B cell (primary cell): ENCODE measurements around the gene RASSF3. TPM values are rescaled to one million over a fixed set of nuclear protein-coding genes. Genes with fewer than 3 reads are reported as not detected.

Source experiments
- ATAC-seq: fragments of 200-7000 bp; cut with Tn5 transposase; one replicate; pipeline ENCODE4 v1.10.0; 2021; ENCODE audit warnings: low read depth, mild to moderate bottlenecking, moderate number of reproducible peaks, moderate library complexity
- CTCF ChIA-PET: fragments of 350-600 bp; sonication (Branson Sonifier 250); formaldehyde crosslinking; loops from one replicate; lab custom pipeline; 2021; ENCODE audit warnings: antibody characterized with exemption, inconsistent platforms; lab: Charles Lee
- POLR2A ChIA-PET: fragments of 350-600 bp; sonication (Branson Sonifier 250); formaldehyde crosslinking; loops from one replicate; lab custom pipeline; 2021; ENCODE audit warnings: antibody characterized with exemption; lab: Charles Lee
- DNase-seq: peaks from one replicate; pipeline ENCODE4 v3.0.0; 2013
- H2AFZ ChIP-seq: 2 replicates; pipeline ENCODE4 v1.6.1; 2012; ENCODE audit warnings: mild to moderate bottlenecking, low read depth, low read length; ENCODE audit not compliant: insufficient read depth, poor library complexity, severe bottlenecking
- H3K27ac ChIP-seq, 2 donors: 1 replicate in 1 of 2; 2 replicates in 1 of 2; pipeline ENCODE4 v1.5.1; 2012 to 2013; ENCODE audit warnings: low read length in 2 of 2, mild to moderate bottlenecking in 2 of 2, moderate library complexity in 1 of 2
- H3K27me3 ChIP-seq, 4 experiments: fragments of 200-600 bp in 1 of 4; sonication (generic) in 1 of 4; replicated peaks in 1 of 4; 1 replicate in 2 of 4; 2 replicates in 2 of 4; pipeline versions ENCODE4 v1.6.1 to v1.7.0; 2013 to 2016; ENCODE audit warnings: low read length in 3 of 4, mild to moderate bottlenecking in 2 of 4, mixed read lengths in 1 of 4, moderate library complexity in 1 of 4; ENCODE audit not compliant: insufficient read depth in 4 of 4, control insufficient read depth in 3 of 4; ENCODE audit errors: control extremely low read depth in 1 of 4
- H3K36me3 ChIP-seq, 2 experiments: replicated peaks in 1 of 2; 1 replicate in 1 of 2; 2 replicates in 1 of 2; pipeline versions ENCODE4 v1.6.1 to v1.7.1; 2013; ENCODE audit warnings: low read length in 1 of 2; ENCODE audit not compliant: insufficient read depth in 2 of 2, control insufficient read depth in 1 of 2; ENCODE audit errors: control extremely low read depth in 1 of 2, extremely low read depth in 1 of 2
- H3K4me1 ChIP-seq, 2 donors: fragments of 200-600 bp in 1 of 2; sonication (generic) in 1 of 2; 1 replicate in 1 of 2; 2 replicates in 1 of 2; pipeline versions ENCODE4 v1.5.1 to v1.6.1; 2013 to 2017; ENCODE audit warnings: low read length in 2 of 2; ENCODE audit not compliant: control insufficient read depth in 2 of 2, insufficient read depth in 2 of 2
- H3K4me2 ChIP-seq: replicated peaks from 2 replicates; pipeline ENCODE3; 2012; ENCODE audit warnings: mild to moderate bottlenecking, low read depth, low read length; ENCODE audit not compliant: poor library complexity, severe bottlenecking
- H3K4me3 ChIP-seq, 5 experiments: fragments of 200-600 bp in 1 of 5; sonication (generic) in 1 of 5; 1 replicate in 3 of 5; 2 replicates in 2 of 5; pipeline versions ENCODE4 v1.5.1 to v1.7.0; 2011 to 2016; ENCODE audit warnings: low read length in 4 of 5, mild to moderate bottlenecking in 4 of 5, low read depth in 2 of 5, control low read depth in 1 of 5, moderate library complexity in 1 of 5; ENCODE audit not compliant: insufficient read depth in 1 of 5; ENCODE audit errors: control extremely low read depth in 1 of 5, extremely low read depth in 1 of 5
- H3K79me2 ChIP-seq: fragments of 200-600 bp; sonication (generic); one replicate; pipeline ENCODE4 v1.6.0; 2016; ENCODE audit warnings: low read length; ENCODE audit not compliant: control insufficient read depth, insufficient read depth
- H3K9ac ChIP-seq: fragments of 200-600 bp; sonication (generic); 2 replicates; pipeline ENCODE4 v1.6.1; 2017; ENCODE audit warnings: mild to moderate bottlenecking, low read length, moderate library complexity
- H3K9me3 ChIP-seq, 3 donors: one replicate each; pipeline versions ENCODE4 v1.6.1 to v1.7.1; 2013; ENCODE audit warnings: low read length in 2 of 3; ENCODE audit not compliant: control insufficient read depth in 2 of 3, insufficient read depth in 1 of 3; ENCODE audit errors: control extremely low read depth in 1 of 3
- H4K20me1 ChIP-seq: 2 replicates; pipeline ENCODE4 v1.6.0; 2012; ENCODE audit warnings: mild to moderate bottlenecking, low read length; ENCODE audit not compliant: insufficient read depth, control insufficient read depth, poor library complexity, severe bottlenecking
- H3K27ac Mint-ChIP-seq: one replicate; pipeline ENCODE4 v1.8.0; 2021; ENCODE audit warnings: mixed read lengths
- H3K27me3 Mint-ChIP-seq: one replicate; pipeline ENCODE4 v1.8.0; 2021; ENCODE audit warnings: mixed read lengths
- H3K4me1 Mint-ChIP-seq: one replicate; pipeline ENCODE4 v1.8.0; 2021; ENCODE audit warnings: mixed read lengths
- H3K4me3 Mint-ChIP-seq: one replicate; pipeline ENCODE4 v1.8.0; 2021; ENCODE audit warnings: mixed read lengths
- H3K9me3 Mint-ChIP-seq: one replicate; pipeline ENCODE4 v1.8.0; 2022; ENCODE audit warnings: mixed read lengths; ENCODE audit not compliant: insufficient read depth
- EZH2 ChIP-seq: IDR thresholded peaks from 2 replicates; pipeline ENCODE4 v1.6.1; 2012; ENCODE audit warnings: borderline replicate concordance, low read depth, mild to moderate bottlenecking, moderate library complexity, low read length; ENCODE audit not compliant: insufficient read depth, poor library complexity, severe bottlenecking
- whole genome bisulfite sequencing: methylation state at CpG from one replicate; pipeline ENCODE4 v1.1.5; 2013; ENCODE audit warnings: missing lambda C conversion rate; ENCODE audit not compliant: insufficient coverage; 5-methylcytosine and 5-hydroxymethylcytosine counted together
- intact Hi-C: fragments of 100-400 bp; cut with micrococcal nuclease; formaldehyde crosslinking; loops from one replicate; pipeline ENCODE4 v1.10.0; 2022
- polyA plus RNA-seq: library from polyadenylated mRNA; depleted of rRNA; stranded (reverse); fragments of >200 nt; gene quantifications from 2 replicates; pipeline ENCODE4 v1.2.3, GENCODE V29; 2012
- total RNA-seq, 2 donors: library from RNA; stranded (reverse); fragments of 120-200 nt in 1 of 2; gene quantifications; 1 replicate in 1 of 2; 2 replicates in 1 of 2; pipeline versions ENCODE4 v1.2.3 to v1.2.4, GENCODE V29; 2013 to 2022
- TF ChIP-seq, protein P1 (sequence below): fragments of 200-600 bp; IDR thresholded peaks from one replicate; pipeline ENCODE4 v1.8.0; 2022; ENCODE audit warnings: antibody characterized with exemption, mild to moderate bottlenecking

The RASSF3 gene
- total and polyA plus RNA-seq, 2 donors (not counting 1 experiment from before 2014, with no cell fraction given), result 25.8 to 104 TPM

DNA sequence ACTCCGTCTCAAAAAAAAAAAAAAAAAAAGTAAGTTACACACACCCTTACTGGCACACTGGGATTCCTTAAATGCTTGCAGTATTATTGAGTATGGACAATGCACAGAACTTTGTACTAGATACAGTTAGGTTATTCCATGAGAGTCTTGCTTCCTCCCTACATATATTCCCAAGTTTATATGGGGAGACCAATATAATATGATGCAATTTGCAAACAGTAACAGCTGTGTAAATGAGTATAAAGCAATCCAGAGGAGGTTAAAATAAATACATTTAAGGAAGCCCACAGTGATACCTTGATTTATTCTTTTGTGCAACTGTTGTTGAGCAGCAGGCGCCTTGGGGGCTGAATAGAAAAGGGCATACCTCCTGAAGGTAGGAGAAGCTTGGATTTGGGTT, 26.6 kb downstream of the RASSF3 start:
- intact Hi-C loops, result no loop called here
- Histone ChIP-seq H4K20me1 (peaks cover 83% of the 10 kb centered on the region), H3K27ac (peak overlapping the region in 1 of 2 donors; percentile 4), H3K79me2 (peaks cover 100% of the 10 kb centered on the region), H2AFZ (no peak overlapping the region), H3K4me2 (peak overlapping the region; percentile 15), H3K4me1 (peaks cover 23 to 38% of the 10 kb centered on the region in 2 donors), H3K27me3 (no peaks in the 10 kb centered on the region), H3K4me3 (no peak overlapping the region), H3K9me3 (peaks cover 0 to 4% (median 0%) of the 10 kb centered on the region in 3 donors), H3K36me3 (peaks cover 6 to 13% of the 10 kb centered on the region in 2 experiments), H3K9ac (no peak overlapping the region)
- POLR2A ChIA-PET, result interaction anchor here (0.7 kb wide), 1 partner anchor 43 kb away, joined by 5 read pairs; no protein-coding TSS in a partner anchor
- CTCF ChIA-PET, result no interaction called here
- peak overlapping the region; percentile 18 for H3K4me3 Mint-ChIP-seq
- H3K27ac Mint-ChIP-seq, result peak overlapping the region; percentile 44
- H3K4me1 Mint-ChIP-seq, result peaks cover 62% of the 10 kb centered on the region
- TF ChIP-seq, protein P1, sequence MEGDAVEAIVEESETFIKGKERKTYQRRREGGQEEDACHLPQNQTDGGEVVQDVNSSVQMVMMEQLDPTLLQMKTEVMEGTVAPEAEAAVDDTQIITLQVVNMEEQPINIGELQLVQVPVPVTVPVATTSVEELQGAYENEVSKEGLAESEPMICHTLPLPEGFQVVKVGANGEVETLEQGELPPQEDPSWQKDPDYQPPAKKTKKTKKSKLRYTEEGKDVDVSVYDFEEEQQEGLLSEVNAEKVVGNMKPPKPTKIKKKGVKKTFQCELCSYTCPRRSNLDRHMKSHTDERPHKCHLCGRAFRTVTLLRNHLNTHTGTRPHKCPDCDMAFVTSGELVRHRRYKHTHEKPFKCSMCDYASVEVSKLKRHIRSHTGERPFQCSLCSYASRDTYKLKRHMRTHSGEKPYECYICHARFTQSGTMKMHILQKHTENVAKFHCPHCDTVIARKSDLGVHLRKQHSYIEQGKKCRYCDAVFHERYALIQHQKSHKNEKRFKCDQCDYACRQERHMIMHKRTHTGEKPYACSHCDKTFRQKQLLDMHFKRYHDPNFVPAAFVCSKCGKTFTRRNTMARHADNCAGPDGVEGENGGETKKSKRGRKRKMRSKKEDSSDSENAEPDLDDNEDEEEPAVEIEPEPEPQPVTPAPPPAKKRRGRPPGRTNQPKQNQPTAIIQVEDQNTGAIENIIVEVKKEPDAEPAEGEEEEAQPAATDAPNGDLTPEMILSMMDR, result no peak
- TF ChIP-seq EZH2, result no peak
- H3K9me3 Mint-ChIP-seq, result peaks cover 2% of the 10 kb centered on the region
- DNase-seq (no peak), ATAC-seq (no peak)
- H3K27me3 Mint-ChIP-seq, result no peaks in the 10 kb centered on the region
- WGBS, result 100% methylated on average over 1 of the region's 2 CpGs

DNA sequence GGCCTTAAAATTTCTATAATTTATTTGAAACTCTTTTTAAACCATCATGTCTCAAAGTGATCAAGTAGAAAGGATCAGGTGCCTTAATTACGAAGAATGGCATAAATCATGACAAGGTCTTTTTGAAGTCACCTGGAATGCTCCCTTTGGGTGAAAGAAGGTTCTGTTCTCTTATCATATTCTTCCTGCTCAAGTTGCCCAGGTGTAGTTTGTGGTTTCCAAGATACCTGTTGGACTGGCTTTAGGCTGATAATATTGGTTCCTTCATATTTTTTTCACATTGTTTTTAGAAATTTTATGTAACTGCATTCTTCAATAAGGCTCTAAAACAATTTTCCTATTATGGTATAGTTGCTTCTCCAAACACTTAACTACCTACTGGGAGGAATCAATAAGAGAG, 29.2 kb downstream of the RASSF3 start:
- intact Hi-C loops, result no loop called here
- DNase-seq, result no peak
- H3K27ac Mint-ChIP-seq, result peak overlapping the region; percentile 18
- peaks cover 59% of the 10 kb centered on the region for H3K4me1 Mint-ChIP-seq
- Histone ChIP-seq H3K4me1 (peaks cover 27 to 31% of the 10 kb centered on the region in 2 donors), H3K9ac (no peak overlapping the region), H3K36me3 (peaks cover 0 to 3% of the 10 kb centered on the region in 2 experiments), H3K79me2 (peaks cover 98% of the 10 kb centered on the region), H3K27me3 (no peaks in the 10 kb centered on the region), H3K27ac (peak overlapping the region in 1 of 2 donors; percentile 38), H2AFZ (no peak overlapping the region), H3K9me3 (no peaks in the 10 kb centered on the region), H4K20me1 (peaks cover 75% of the 10 kb centered on the region), H3K4me3 (no peak overlapping the region), H3K4me2 (peak overlapping the region; percentile 11)
- CTCF ChIA-PET, result interaction anchor here (0.6 to 0.7 kb wide), 2 partner anchors 87 to 250 kb away, joined by 3 to 5 read pairs; no protein-coding TSS in a partner anchor
- no peak for ATAC-seq
- no CpG with 5 or more reads among the region's 1 CpG for whole genome bisulfite sequencing
- H3K27me3 Mint-ChIP-seq, result no peaks in the 10 kb centered on the region
- no peak overlapping the region for H3K4me3 Mint-ChIP-seq
- POLR2A ChIA-PET, result no interaction called here
- no peak for TF ChIP-seq EZH2
- TF ChIP-seq, protein P1, result no peak
- H3K9me3 Mint-ChIP-seq, result peaks cover 2% of the 10 kb centered on the region
